ENCODE measurements around the gene NOTCH4.

NOTCH4 gene

GRCh38 chr6:32158052-32158451 is 65.8 kb downstream of the NOTCH4 start:
- DNase-seq = no peak

- DNase-seq = no peak
Observed at GRCh38 chr6:32156891-32157290, 67.0 kb downstream of the NOTCH4 start.

- DNase-seq = peak; percentile 44 to 54
Observed at GRCh38 chr6:32154514-32155161, 69.2 kb downstream of the NOTCH4 start.

- peak; percentile 58 to 67 for DNase-seq
Observed at GRCh38 chr6:32153564-32154513, 70.0 kb downstream of the NOTCH4 start, which contains the start of gene PPT2. TSS of gene PPT2 (plus strand) at chr6:32154141. CDS start at chr6:32154595, 454 bp downstream.

GRCh38 chr6:32152769-32153563 is 70.9 kb downstream of the NOTCH4 start:
- no peak for DNase-seq

- DNase-seq = no peak
Observed at GRCh38 chr6:32151863-32152768, 71.8 kb downstream of the NOTCH4 start, which contains the start of gene PRRT1. TSS of gene PRRT1 (minus strand) at chr6:32151939. CDS start at chr6:32151827, 112 bp downstream.

- no peak for DNase-seq
Observed at GRCh38 chr6:32151181-32151862, 72.5 kb downstream of the NOTCH4 start.

GRCh38 chr6:32149932-32150870 is 73.7 kb downstream of the NOTCH4 start:
- DNase-seq = no peak

GRCh38 chr6:32149092-32149755 is 74.6 kb downstream of the NOTCH4 start:
- DNase-seq = no peak

GRCh38 chr6:32148289-32149091 is 75.4 kb downstream of the NOTCH4 start:
- DNase-seq = peak; percentile 62 to 66

- no peak for DNase-seq
Observed at GRCh38 chr6:32147401-32148132, 76.3 kb downstream of the NOTCH4 start.

GRCh38 chr6:32146687-32147086 is 77.2 kb downstream of the NOTCH4 start:
- DNase-seq = no peak

- no peak for DNase-seq
Observed at GRCh38 chr6:32146287-32146686, 77.6 kb downstream of the NOTCH4 start.
